Measurements from ENCODE around the gene TRIM42.

The TRIM42 gene

GRCh38 chr3:140712301-140712700, 34.4 kb downstream of the TRIM42 start:
- no peak overlapping the region for H3K4me3 ChIP-seq (ENCODE audit: control insufficient read depth, low read depth, low read length)
- DNase-seq (ENCODE audit: low read depth) = no peak
- TF ChIP-seq CTCF (conservative IDR thresholded peaks at IDR 0.05; ENCODE audit: control insufficient read depth, insufficient read depth, low read depth, low read length) = no peak

- no peak overlapping the region for H3K4me3 ChIP-seq (ENCODE audit: control insufficient read depth, low read depth, low read length)
- no peak for TF ChIP-seq CTCF (conservative IDR thresholded peaks at IDR 0.05; ENCODE audit: control insufficient read depth, insufficient read depth, low read depth, low read length)
- no peak for DNase-seq (ENCODE audit: low read depth)
These were observed 37.2 kb downstream of the TRIM42 start for GRCh38 chr3:140715035-140715434.

- no peak for TF ChIP-seq CTCF (conservative IDR thresholded peaks at IDR 0.05; ENCODE audit: control insufficient read depth, insufficient read depth, low read depth, low read length)
- DNase-seq (ENCODE audit: low read depth) = peak; percentile 78
- H3K4me3 ChIP-seq (ENCODE audit: control insufficient read depth, low read depth, low read length) = no peak overlapping the region
These were observed 40.1 kb downstream of the TRIM42 start for GRCh38 chr3:140717921-140718320.

GRCh38 chr3:140719841-140720614, 42.2 kb downstream of the TRIM42 start:
- peak; percentile 89 for DNase-seq (ENCODE audit: low read depth)

GRCh38 chr3:140723576-140723975, 45.7 kb downstream of the TRIM42 start:
- no peak for TF ChIP-seq CTCF (conservative IDR thresholded peaks at IDR 0.05; ENCODE audit: control insufficient read depth, insufficient read depth, low read depth, low read length)
- no peak overlapping the region for H3K4me3 ChIP-seq (ENCODE audit: control insufficient read depth, low read depth, low read length)
- DNase-seq (ENCODE audit: low read depth) = no peak

More at GRCh38 chr3:140719841-140720614, 42.2 kb downstream of the TRIM42 start:
- TF ChIP-seq CTCF (conservative IDR thresholded peaks at IDR 0.05; ENCODE audit: control insufficient read depth, insufficient read depth, low read depth, low read length) = no peak
- no peak overlapping the region for H3K4me3 ChIP-seq (ENCODE audit: control insufficient read depth, low read depth, low read length)

GRCh38 chr3:140724856-140725812, 47.3 kb downstream of the TRIM42 start:
- no peak for DNase-seq (ENCODE audit: low read depth)
- H3K4me3 ChIP-seq (ENCODE audit: control insufficient read depth, low read depth, low read length) = no peak overlapping the region
- no peak for TF ChIP-seq CTCF (conservative IDR thresholded peaks at IDR 0.05; ENCODE audit: control insufficient read depth, insufficient read depth, low read depth, low read length)
